Type B pancreatic cell (in vitro differentiated cells): Measurements from ENCODE around the gene TMEM176A. TPM values are rescaled to one million over a fixed set of nuclear protein-coding genes. Genes with fewer than 3 reads are reported as not detected.
A peak's percentile ranks its signal among the peaks of the same experiment; 100 is the strongest.

ENCODE experiments used
- DNase-seq: peaks from one replicate; pipeline ENCODE4 v3.0.0; 2021; ENCODE audit warnings: mixed read lengths; ENCODE audit not compliant: unreplicated experiment; ENCODE audit errors: extremely low spot score
- H3K27ac Mint-ChIP-seq: 2 replicates; pipeline ENCODE4 v1.8.0; 2021; ENCODE audit warnings: mild to moderate bottlenecking, mixed read lengths
- H3K27me3 Mint-ChIP-seq: 2 replicates; pipeline ENCODE4 v1.8.0; 2021; ENCODE audit warnings: mixed read lengths
- H3K36me3 Mint-ChIP-seq: 2 replicates; pipeline ENCODE4 v1.8.0; 2021; ENCODE audit warnings: mixed read lengths
- H3K4me1 Mint-ChIP-seq: one replicate; pipeline ENCODE4 v1.8.0; 2021; ENCODE audit warnings: mixed read lengths; ENCODE audit not compliant: unreplicated experiment
- H3K4me3 Mint-ChIP-seq: 2 replicates; pipeline ENCODE4 v1.8.0; 2021; ENCODE audit warnings: mild to moderate bottlenecking, mixed read lengths
- H3K9me3 Mint-ChIP-seq: 2 replicates; pipeline ENCODE4 v1.8.0; 2021; ENCODE audit warnings: mixed read lengths
- long read RNA-seq: library from polyadenylated mRNA; unstranded; transcript quantifications from one replicate; pipeline ENCODE4 v2.0.0, GENCODE V29; 2020
- total RNA-seq: library from RNA; stranded (reverse); gene quantifications from 2 replicates; pipeline ENCODE4 v1.2.1, GENCODE V29; 2021; ENCODE audit warnings: low replicate concordance
- TF ChIP-seq, protein P1 (sequence below): fragments of 200-600 bp; sonication (generic); conservative IDR thresholded peaks from 2 replicates; pipeline ENCODE4 v1.5.0; 2021; ENCODE audit warnings: antibody characterized with exemption, mild to moderate bottlenecking

The TMEM176A gene, protein sequence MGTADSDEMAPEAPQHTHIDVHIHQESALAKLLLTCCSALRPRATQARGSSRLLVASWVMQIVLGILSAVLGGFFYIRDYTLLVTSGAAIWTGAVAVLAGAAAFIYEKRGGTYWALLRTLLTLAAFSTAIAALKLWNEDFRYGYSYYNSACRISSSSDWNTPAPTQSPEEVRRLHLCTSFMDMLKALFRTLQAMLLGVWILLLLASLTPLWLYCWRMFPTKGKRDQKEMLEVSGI
- total RNA-seq: 90.1 and 106 TPM in 2 replicates
- long read RNA-seq, transcript TMEM176A-210 (7 exons, 1,530 nt): minor isoform, 22 of 67 reads
- long read RNA-seq, transcript TMEM176A-201 (7 exons, 1,261 nt): major isoform, 33 of 67 reads
- long read RNA-seq, partial matches to known transcripts: 4 of 67 reads
- long read RNA-seq, other reads (novel, unspliced or antisense): 8 of 67 reads

- no peaks in the 10 kb centered on the region for H3K36me3 Mint-ChIP-seq
- H3K27me3 Mint-ChIP-seq: peaks cover 66% of the 10 kb centered on the region
- TF ChIP-seq, protein P1, sequence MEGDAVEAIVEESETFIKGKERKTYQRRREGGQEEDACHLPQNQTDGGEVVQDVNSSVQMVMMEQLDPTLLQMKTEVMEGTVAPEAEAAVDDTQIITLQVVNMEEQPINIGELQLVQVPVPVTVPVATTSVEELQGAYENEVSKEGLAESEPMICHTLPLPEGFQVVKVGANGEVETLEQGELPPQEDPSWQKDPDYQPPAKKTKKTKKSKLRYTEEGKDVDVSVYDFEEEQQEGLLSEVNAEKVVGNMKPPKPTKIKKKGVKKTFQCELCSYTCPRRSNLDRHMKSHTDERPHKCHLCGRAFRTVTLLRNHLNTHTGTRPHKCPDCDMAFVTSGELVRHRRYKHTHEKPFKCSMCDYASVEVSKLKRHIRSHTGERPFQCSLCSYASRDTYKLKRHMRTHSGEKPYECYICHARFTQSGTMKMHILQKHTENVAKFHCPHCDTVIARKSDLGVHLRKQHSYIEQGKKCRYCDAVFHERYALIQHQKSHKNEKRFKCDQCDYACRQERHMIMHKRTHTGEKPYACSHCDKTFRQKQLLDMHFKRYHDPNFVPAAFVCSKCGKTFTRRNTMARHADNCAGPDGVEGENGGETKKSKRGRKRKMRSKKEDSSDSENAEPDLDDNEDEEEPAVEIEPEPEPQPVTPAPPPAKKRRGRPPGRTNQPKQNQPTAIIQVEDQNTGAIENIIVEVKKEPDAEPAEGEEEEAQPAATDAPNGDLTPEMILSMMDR: no peak
- peak within 1 kb of the TSS; percentile 36 for H3K27ac Mint-ChIP-seq
- no peaks in the 10 kb centered on the region for H3K9me3 Mint-ChIP-seq
- peak within 1 kb of the TSS; percentile 82 for H3K4me3 Mint-ChIP-seq
- H3K4me1 Mint-ChIP-seq: no peaks in the 10 kb centered on the region
- DNase-seq: no peak
Observed at GRCh38 chr7:150800581-150801241, at the start of gene TMEM176A. TSS of gene TMEM176A (plus strand) at chr7:150800769. CDS start at chr7:150801551, 782 bp downstream.

GRCh38 chr7:150751702-150752101 lies 48.9 kb upstream of the TMEM176A start:
- Mint-ChIP-seq H3K36me3 (no peaks in the 10 kb centered on the region), H3K27ac (no peak overlapping the region), H3K4me1 (no peaks in the 10 kb centered on the region), H3K9me3 (no peaks in the 10 kb centered on the region), H3K4me3 (no peak overlapping the region), H3K27me3 (peaks cover 34% of the 10 kb centered on the region)
- DNase-seq: no peak
- TF ChIP-seq, protein P1: no peak

- Mint-ChIP-seq H3K4me1 (no peaks in the 10 kb centered on the region), H3K27ac (no peak overlapping the region), H3K27me3 (peaks cover 28% of the 10 kb centered on the region), H3K9me3 (no peaks in the 10 kb centered on the region), H3K36me3 (no peaks in the 10 kb centered on the region), H3K4me3 (no peak overlapping the region)
- TF ChIP-seq, protein P1: no peak
- DNase-seq: no peak
Observed at GRCh38 chr7:150753239-150753638, 47.3 kb upstream of the TMEM176A start.

DNA sequence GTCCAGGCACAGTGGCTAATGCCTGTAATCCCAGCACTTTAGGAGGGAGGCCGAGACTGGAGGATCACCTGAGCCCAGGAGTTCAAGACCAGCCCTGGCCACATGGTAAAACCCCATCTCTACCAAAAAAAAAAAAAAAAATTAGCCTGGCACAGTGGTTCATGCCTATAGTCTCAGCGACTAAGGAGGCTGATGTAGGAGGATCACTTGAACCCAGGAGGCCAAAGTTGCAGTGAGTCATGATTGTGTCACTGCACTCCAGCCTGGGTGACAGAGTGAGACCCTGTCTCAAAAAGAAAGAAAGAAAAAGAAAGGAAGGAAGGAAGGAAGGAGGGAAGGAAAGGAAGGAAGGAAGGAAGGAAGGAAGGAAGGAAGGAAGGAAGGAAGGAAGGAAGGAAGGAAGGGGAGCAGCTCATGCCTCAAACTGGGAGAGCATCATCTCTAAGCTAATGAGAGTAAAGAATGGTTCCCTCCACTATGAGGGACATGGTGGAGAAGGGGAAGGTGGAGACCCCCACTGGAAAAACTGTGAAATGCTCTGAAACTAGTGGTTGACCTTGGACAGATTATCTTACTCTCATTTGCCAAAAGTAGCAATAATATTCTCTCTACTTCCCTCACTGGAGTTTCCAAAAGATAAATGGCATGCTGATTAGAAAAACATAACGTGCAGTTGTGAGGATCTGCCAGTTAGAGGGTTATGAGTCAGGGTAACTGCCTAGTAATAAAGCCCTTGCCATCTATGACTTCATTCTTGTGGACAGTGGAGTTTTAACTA lies 46.6 kb upstream of the TMEM176A start:
- H3K36me3 Mint-ChIP-seq: no peaks in the 10 kb centered on the region
- TF ChIP-seq, protein P1: peak; percentile 64
- H3K9me3 Mint-ChIP-seq: no peaks in the 10 kb centered on the region
- DNase-seq: no peak
- H3K4me3 Mint-ChIP-seq: no peak overlapping the region
- peaks cover 26% of the 10 kb centered on the region for H3K27me3 Mint-ChIP-seq
- H3K4me1 Mint-ChIP-seq: no peaks in the 10 kb centered on the region
- H3K27ac Mint-ChIP-seq: no peak overlapping the region

GRCh38 chr7:150754951-150755350 lies 45.6 kb upstream of the TMEM176A start:
- H3K4me3 Mint-ChIP-seq: no peak overlapping the region
- H3K9me3 Mint-ChIP-seq: no peaks in the 10 kb centered on the region
- H3K27ac Mint-ChIP-seq: no peak overlapping the region
- TF ChIP-seq, protein P1: no peak
- no peaks in the 10 kb centered on the region for H3K4me1 Mint-ChIP-seq
- no peaks in the 10 kb centered on the region for H3K36me3 Mint-ChIP-seq
- H3K27me3 Mint-ChIP-seq: peaks cover 22% of the 10 kb centered on the region
- DNase-seq: no peak
